Progenitor cell of endocrine pancreas (in vitro differentiated cells): Measurements from ENCODE around the gene TXK. TPM values are rescaled to one million over a fixed set of nuclear protein-coding genes. Genes with fewer than 3 reads are reported as not detected.

ENCODE experiments used
- DNase-seq: peaks from one replicate; pipeline ENCODE4 v3.0.0; 2021; ENCODE audit warnings: low spot score; ENCODE audit not compliant: unreplicated experiment
- H3K27ac Mint-ChIP-seq: 2 replicates; pipeline ENCODE4 v1.8.0; 2021; ENCODE audit warnings: mild to moderate bottlenecking, moderate library complexity, mixed read lengths
- H3K27me3 Mint-ChIP-seq: 2 replicates; pipeline ENCODE4 v1.8.0; 2021; ENCODE audit warnings: mixed read lengths
- H3K36me3 Mint-ChIP-seq: 2 replicates; pipeline ENCODE4 v1.8.0; 2022; ENCODE audit warnings: mixed read lengths; ENCODE audit not compliant: insufficient read depth
- H3K4me1 Mint-ChIP-seq: 2 replicates; pipeline ENCODE4 v1.8.0; 2021; ENCODE audit warnings: low read depth, mixed read lengths
- H3K4me3 Mint-ChIP-seq: 2 replicates; pipeline ENCODE4 v1.8.0; 2021; ENCODE audit warnings: low read depth, mild to moderate bottlenecking, moderate library complexity, mixed read lengths
- H3K9me3 Mint-ChIP-seq: 2 replicates; pipeline ENCODE4 v1.8.0; 2021; ENCODE audit warnings: low read depth, mixed read lengths
- CTCF ChIP-seq: fragments of 200-600 bp; sonication (generic); IDR thresholded peaks from one replicate; pipeline ENCODE4 v1.5.0; 2021; ENCODE audit warnings: antibody characterized with exemption, mild to moderate bottlenecking; ENCODE audit not compliant: unreplicated experiment
- long read RNA-seq: library from polyadenylated mRNA; unstranded; transcript quantifications from one replicate; pipeline ENCODE4 v2.0.0, GENCODE V29; 2020
- total RNA-seq: library from RNA; stranded (reverse); gene quantifications from 2 replicates; pipeline ENCODE4 v1.2.1, GENCODE V29; 2021

The TXK gene
- total RNA-seq = 1.3 and 3.0 TPM in 2 replicates
- long read RNA-seq, partial matches to known transcripts = 2 of 11 reads
- long read RNA-seq, other reads (novel, unspliced or antisense) = 5 of 11 reads

- TF ChIP-seq CTCF = no peak
- Mint-ChIP-seq H3K36me3 (peaks cover 10% of the 10 kb centered on the region), H3K9me3 (no peaks in the 10 kb centered on the region), H3K27me3 (no peaks in the 10 kb centered on the region), H3K4me1 (peaks cover 21% of the 10 kb centered on the region), H3K4me3 (no peak within 1 kb of the TSS), H3K27ac (no peak within 1 kb of the TSS)
- DNase-seq = no peak
Measured at GRCh38 chr4:48134081-48134480, at the start of gene TXK. TXK (minus strand) TSS chr4:48134250; CDS start chr4:48134170, 80 bp downstream.

- Mint-ChIP-seq H3K27ac (no peak overlapping the region), H3K9me3 (peaks cover 8% of the 10 kb centered on the region), H3K4me3 (no peak overlapping the region), H3K27me3 (no peaks in the 10 kb centered on the region), H3K4me1 (no peaks in the 10 kb centered on the region), H3K36me3 (peaks cover 3% of the 10 kb centered on the region)
- TF ChIP-seq CTCF = no peak
- DNase-seq = no peak
Measured at GRCh38 chr4:48180234-48180633, 46.2 kb upstream of the TXK start.

- Mint-ChIP-seq H3K9me3 (peaks cover 8% of the 10 kb centered on the region), H3K27ac (no peak overlapping the region), H3K27me3 (no peaks in the 10 kb centered on the region), H3K4me3 (no peak overlapping the region), H3K36me3 (peaks cover 3% of the 10 kb centered on the region), H3K4me1 (no peaks in the 10 kb centered on the region)
- TF ChIP-seq CTCF = no peak
- no peak for DNase-seq
Measured at GRCh38 chr4:48178931-48179330, 44.9 kb upstream of the TXK start.

GRCh38 chr4:48175806-48176205 lies 41.8 kb upstream of the TXK start:
- no peak for DNase-seq
- Mint-ChIP-seq H3K4me1 (no peaks in the 10 kb centered on the region), H3K4me3 (no peak overlapping the region), H3K9me3 (peaks cover 8% of the 10 kb centered on the region), H3K27ac (no peak overlapping the region), H3K36me3 (peaks cover 3% of the 10 kb centered on the region), H3K27me3 (no peaks in the 10 kb centered on the region)
- TF ChIP-seq CTCF = no peak

- H3K27me3 Mint-ChIP-seq = no peaks in the 10 kb centered on the region
- peaks cover 8% of the 10 kb centered on the region for H3K9me3 Mint-ChIP-seq
- H3K36me3 Mint-ChIP-seq = peaks cover 3% of the 10 kb centered on the region
- H3K27ac Mint-ChIP-seq = no peak overlapping the region
- no peak for DNase-seq
- no peak overlapping the region for H3K4me3 Mint-ChIP-seq
- no peak for TF ChIP-seq CTCF
- no peaks in the 10 kb centered on the region for H3K4me1 Mint-ChIP-seq
Measured at GRCh38 chr4:48175328-48175727, 41.3 kb upstream of the TXK start.
